ENCODE measurements around the gene TRIM29.

Gene TRIM29

GRCh38 chr11:120179057-120179672 is 41.3 kb upstream of the TRIM29 start:
- H3K4me3 ChIP-seq (ENCODE audit: low read length), result no peak overlapping the region
- no peak for TF ChIP-seq ZNF274 (IDR thresholded peaks at IDR 0.05; ENCODE audit: low read depth, low read length)

- H3K4me3 ChIP-seq (ENCODE audit: low read length), result no peak overlapping the region
- TF ChIP-seq ZNF274 (IDR thresholded peaks at IDR 0.05; ENCODE audit: low read depth, low read length), result no peak
Observed at GRCh38 chr11:120178561-120179056, 40.7 kb upstream of the TRIM29 start.

- H3K4me3 ChIP-seq (ENCODE audit: low read length), result no peak overlapping the region
- TF ChIP-seq ZNF274 (IDR thresholded peaks at IDR 0.05; ENCODE audit: low read depth, low read length), result no peak
Observed at GRCh38 chr11:120174866-120175265, 37.0 kb upstream of the TRIM29 start.

GRCh38 chr11:120173807-120174206 is 35.9 kb upstream of the TRIM29 start:
- H3K4me3 ChIP-seq (ENCODE audit: low read length), result no peak overlapping the region

GRCh38 chr11:120173019-120173705 is 35.2 kb upstream of the TRIM29 start:
- TF ChIP-seq ZNF274 (IDR thresholded peaks at IDR 0.05; ENCODE audit: low read depth, low read length), result no peak
- H3K4me3 ChIP-seq (ENCODE audit: low read length), result no peak overlapping the region

More at GRCh38 chr11:120173807-120174206, 35.9 kb upstream of the TRIM29 start:
- TF ChIP-seq ZNF274 (IDR thresholded peaks at IDR 0.05; ENCODE audit: low read depth, low read length), result no peak

- no peak overlapping the region for H3K4me3 ChIP-seq (ENCODE audit: low read length)
- TF ChIP-seq ZNF274 (IDR thresholded peaks at IDR 0.05; ENCODE audit: low read depth, low read length), result no peak
Observed at GRCh38 chr11:120172054-120172911, 34.4 kb upstream of the TRIM29 start.

GRCh38 chr11:120170741-120171261 is 32.9 kb upstream of the TRIM29 start:
- no peak for TF ChIP-seq ZNF274 (IDR thresholded peaks at IDR 0.05; ENCODE audit: low read depth, low read length)
- H3K4me3 ChIP-seq (ENCODE audit: low read length), result no peak overlapping the region

- no peak overlapping the region for H3K4me3 ChIP-seq (ENCODE audit: low read length)
- TF ChIP-seq ZNF274 (IDR thresholded peaks at IDR 0.05; ENCODE audit: low read depth, low read length), result no peak
Observed at GRCh38 chr11:120169981-120170698, 32.2 kb upstream of the TRIM29 start.

- peak overlapping the region; percentile 16; the same call in 1 of the 2 replicates for H3K4me3 ChIP-seq (ENCODE audit: low read length)
Observed at GRCh38 chr11:120168960-120169681, 31.2 kb upstream of the TRIM29 start.

GRCh38 chr11:120168108-120168959 is 30.4 kb upstream of the TRIM29 start:
- H3K4me3 ChIP-seq (ENCODE audit: low read length), result peak overlapping the region; percentile 16; the same call in 1 of the 2 replicates
- TF ChIP-seq ZNF274 (IDR thresholded peaks at IDR 0.05; ENCODE audit: low read depth, low read length), result no peak

More at GRCh38 chr11:120168960-120169681, 31.2 kb upstream of the TRIM29 start:
- no peak for TF ChIP-seq ZNF274 (IDR thresholded peaks at IDR 0.05; ENCODE audit: low read depth, low read length)

- H3K4me3 ChIP-seq (ENCODE audit: low read length), result no peak overlapping the region
- TF ChIP-seq ZNF274 (IDR thresholded peaks at IDR 0.05; ENCODE audit: low read depth, low read length), result no peak
Observed at GRCh38 chr11:120167659-120168058, 29.7 kb upstream of the TRIM29 start.

GRCh38 chr11:120160436-120160835 is 22.5 kb upstream of the TRIM29 start:
- H3K4me3 ChIP-seq (ENCODE audit: low read length), result no peak overlapping the region

More at GRCh38 chr11:120160436-120160835, 22.5 kb upstream of the TRIM29 start:
- TF ChIP-seq ZNF274 (IDR thresholded peaks at IDR 0.05; ENCODE audit: low read depth, low read length), result no peak
